ENCODE measurements around the gene MTFP1.

MTFP1 gene

GRCh38 chr22:30427871-30428270 is 2.3 kb downstream of the MTFP1 start:
- Mint-ChIP-seq H3K4me3 (peak overlapping the region; percentile 97), H3K27ac (no peak overlapping the region), H3K36me3 (no peaks in the 10 kb centered on the region), H3K9me3 (ENCODE audit: low read depth) (no peaks in the 10 kb centered on the region), H3K4me1 (ENCODE audit: low read depth) (peaks cover 32% of the 10 kb centered on the region), H3K27me3 (no peaks in the 10 kb centered on the region)

- Mint-ChIP-seq H3K9me3 (ENCODE audit: low read depth) (no peaks in the 10 kb centered on the region), H3K27me3 (no peaks in the 10 kb centered on the region), H3K36me3 (peaks cover 2% of the 10 kb centered on the region), H3K27ac (no peak overlapping the region), H3K4me1 (ENCODE audit: low read depth) (peaks cover 23% of the 10 kb centered on the region), H3K4me3 (no peak overlapping the region)
Measured at GRCh38 chr22:30429887-30430286, 4.3 kb downstream of the MTFP1 start.

GRCh38 chr22:30430933-30431332 is 5.4 kb downstream of the MTFP1 start:
- peaks cover 27% of the 10 kb centered on the region for H3K4me1 Mint-ChIP-seq (ENCODE audit: low read depth)
- no peak overlapping the region for H3K4me3 Mint-ChIP-seq
- peaks cover 5% of the 10 kb centered on the region for H3K36me3 Mint-ChIP-seq

GRCh38 chr22:30432096-30432495 is 6.5 kb downstream of the MTFP1 start:
- peaks cover 1% of the 10 kb centered on the region for H3K27me3 Mint-ChIP-seq
- no peak overlapping the region for H3K27ac Mint-ChIP-seq
- H3K4me3 Mint-ChIP-seq, result no peak overlapping the region
- H3K9me3 Mint-ChIP-seq (ENCODE audit: low read depth), result peaks cover 7% of the 10 kb centered on the region
- H3K36me3 Mint-ChIP-seq, result peaks cover 7% of the 10 kb centered on the region
- peaks cover 25% of the 10 kb centered on the region for H3K4me1 Mint-ChIP-seq (ENCODE audit: low read depth)

More at GRCh38 chr22:30430933-30431332, 5.4 kb downstream of the MTFP1 start:
- Mint-ChIP-seq H3K9me3 (ENCODE audit: low read depth) (peaks cover 4% of the 10 kb centered on the region), H3K27me3 (no peaks in the 10 kb centered on the region), H3K27ac (no peak overlapping the region)

GRCh38 chr22:30432520-30432919 is 7.0 kb downstream of the MTFP1 start:
- Mint-ChIP-seq H3K27me3 (peaks cover 1% of the 10 kb centered on the region), H3K4me1 (ENCODE audit: low read depth) (peaks cover 22% of the 10 kb centered on the region), H3K36me3 (peaks cover 8% of the 10 kb centered on the region), H3K27ac (no peak overlapping the region), H3K9me3 (ENCODE audit: low read depth) (peaks cover 8% of the 10 kb centered on the region), H3K4me3 (no peak overlapping the region)

GRCh38 chr22:30433227-30433626 is 7.7 kb downstream of the MTFP1 start:
- Mint-ChIP-seq H3K4me1 (ENCODE audit: low read depth) (peaks cover 20% of the 10 kb centered on the region), H3K9me3 (ENCODE audit: low read depth) (peaks cover 8% of the 10 kb centered on the region), H3K4me3 (no peak overlapping the region), H3K36me3 (peaks cover 8% of the 10 kb centered on the region), H3K27me3 (peaks cover 2% of the 10 kb centered on the region), H3K27ac (no peak overlapping the region)

- Mint-ChIP-seq H3K4me1 (ENCODE audit: low read depth) (peaks cover 20% of the 10 kb centered on the region), H3K9me3 (ENCODE audit: low read depth) (peaks cover 8% of the 10 kb centered on the region), H3K27ac (no peak overlapping the region), H3K4me3 (no peak overlapping the region), H3K36me3 (peaks cover 8% of the 10 kb centered on the region), H3K27me3 (peaks cover 7% of the 10 kb centered on the region)
Measured at GRCh38 chr22:30433773-30434172, 8.2 kb downstream of the MTFP1 start.

- peak overlapping the region; percentile 97 for H3K27ac Mint-ChIP-seq
- H3K27me3 Mint-ChIP-seq, result peaks cover 8% of the 10 kb centered on the region
- H3K4me3 Mint-ChIP-seq, result peak overlapping the region; percentile 92
- H3K4me1 Mint-ChIP-seq (ENCODE audit: low read depth), result peaks cover 20% of the 10 kb centered on the region
- peaks cover 8% of the 10 kb centered on the region for H3K36me3 Mint-ChIP-seq
- H3K9me3 Mint-ChIP-seq (ENCODE audit: low read depth), result peaks cover 8% of the 10 kb centered on the region
Measured at GRCh38 chr22:30434843-30435242, 9.3 kb downstream of the MTFP1 start.

- peak overlapping the region; percentile 92 for H3K4me3 Mint-ChIP-seq
- H3K36me3 Mint-ChIP-seq, result peaks cover 8% of the 10 kb centered on the region
- H3K4me1 Mint-ChIP-seq (ENCODE audit: low read depth), result peaks cover 20% of the 10 kb centered on the region
- H3K27ac Mint-ChIP-seq, result peak overlapping the region; percentile 97
- H3K9me3 Mint-ChIP-seq (ENCODE audit: low read depth), result peaks cover 8% of the 10 kb centered on the region
- H3K27me3 Mint-ChIP-seq, result peaks cover 13% of the 10 kb centered on the region
Measured at GRCh38 chr22:30435674-30436126, 10.1 kb downstream of the MTFP1 start.

- peak overlapping the region; percentile 97 for H3K27ac Mint-ChIP-seq
- peaks cover 20% of the 10 kb centered on the region for H3K4me1 Mint-ChIP-seq (ENCODE audit: low read depth)
Measured at GRCh38 chr22:30436196-30436595, 10.6 kb downstream of the MTFP1 start.

GRCh38 chr22:30438559-30438958 is 13.0 kb downstream of the MTFP1 start:
- Mint-ChIP-seq H3K9me3 (ENCODE audit: low read depth) (peaks cover 8% of the 10 kb centered on the region), H3K27ac (no peak overlapping the region), H3K36me3 (peaks cover 12% of the 10 kb centered on the region), H3K27me3 (peaks cover 22% of the 10 kb centered on the region), H3K4me3 (no peak overlapping the region), H3K4me1 (ENCODE audit: low read depth) (peaks cover 31% of the 10 kb centered on the region)

More at GRCh38 chr22:30436196-30436595, 10.6 kb downstream of the MTFP1 start:
- Mint-ChIP-seq H3K4me3 (peak overlapping the region; percentile 92), H3K9me3 (ENCODE audit: low read depth) (peaks cover 8% of the 10 kb centered on the region), H3K27me3 (peaks cover 17% of the 10 kb centered on the region), H3K36me3 (peaks cover 10% of the 10 kb centered on the region)

- Mint-ChIP-seq H3K4me1 (ENCODE audit: low read depth) (peaks cover 31% of the 10 kb centered on the region), H3K9me3 (ENCODE audit: low read depth) (peaks cover 8% of the 10 kb centered on the region), H3K27me3 (peaks cover 23% of the 10 kb centered on the region), H3K36me3 (peaks cover 12% of the 10 kb centered on the region), H3K4me3 (no peak overlapping the region), H3K27ac (no peak overlapping the region)
Measured at GRCh38 chr22:30439226-30439625, 13.7 kb downstream of the MTFP1 start.

GRCh38 chr22:30439836-30440235 is 14.3 kb downstream of the MTFP1 start:
- Mint-ChIP-seq H3K36me3 (peaks cover 10% of the 10 kb centered on the region), H3K4me1 (ENCODE audit: low read depth) (peaks cover 27% of the 10 kb centered on the region), H3K27ac (no peak overlapping the region), H3K27me3 (peaks cover 24% of the 10 kb centered on the region), H3K9me3 (ENCODE audit: low read depth) (peaks cover 8% of the 10 kb centered on the region), H3K4me3 (no peak overlapping the region)

GRCh38 chr22:30441088-30441487 is 15.5 kb downstream of the MTFP1 start:
- Mint-ChIP-seq H3K4me1 (ENCODE audit: low read depth) (peaks cover 22% of the 10 kb centered on the region), H3K27me3 (peaks cover 30% of the 10 kb centered on the region), H3K36me3 (peaks cover 7% of the 10 kb centered on the region), H3K4me3 (no peak overlapping the region), H3K9me3 (ENCODE audit: low read depth) (peaks cover 4% of the 10 kb centered on the region), H3K27ac (no peak overlapping the region)

- H3K27me3 Mint-ChIP-seq, result peaks cover 34% of the 10 kb centered on the region
- no peak overlapping the region for H3K4me3 Mint-ChIP-seq
- H3K4me1 Mint-ChIP-seq (ENCODE audit: low read depth), result peaks cover 17% of the 10 kb centered on the region
- peaks cover 4% of the 10 kb centered on the region for H3K36me3 Mint-ChIP-seq
- H3K9me3 Mint-ChIP-seq (ENCODE audit: low read depth), result no peaks in the 10 kb centered on the region
- H3K27ac Mint-ChIP-seq, result no peak overlapping the region
Measured at GRCh38 chr22:30444632-30445437, 19.3 kb downstream of the MTFP1 start.
